HAP-1 (cell line): ENCODE results near the gene C19orf25.

Experiments used
- DNase-seq, 2 experiments: peaks; one replicate each; pipeline ENCODE4 v3.0.0-alpha.2; 2016 to 2020; ENCODE audit warnings: low spot score in 2 of 2
- H3K27me3 ChIP-seq: fragments of 250-450 bp; sonication (Bioruptor Pico); 2 replicates; pipeline ENCODE4 v1.5.1; 2020; ENCODE audit warnings: low read depth, mild to moderate bottlenecking, moderate library complexity
- H3K36me3 ChIP-seq: fragments of 250-450 bp; sonication (Bioruptor Pico); replicated peaks from 2 replicates; pipeline ENCODE4 v1.5.1; 2020; ENCODE audit warnings: mild to moderate bottlenecking
- H3K4me1 ChIP-seq: fragments of 250-450 bp; sonication (Bioruptor Pico); 2 replicates; pipeline ENCODE4 v1.5.1; 2020; ENCODE audit warnings: mild to moderate bottlenecking
- H3K4me3 ChIP-seq: fragments of 250-450 bp; sonication (Bioruptor Pico); 2 replicates; pipeline ENCODE4 v1.5.1; 2020; ENCODE audit warnings: mild to moderate bottlenecking, moderate library complexity
- H3K9me3 ChIP-seq: fragments of 250-450 bp; sonication (Bioruptor Pico); 2 replicates; pipeline ENCODE4 v1.5.1; 2020; ENCODE audit warnings: mild to moderate bottlenecking, moderate library complexity
- in situ Hi-C: fragments of 300-500 bp; cut with MboI; formaldehyde crosslinking; loops from 3 replicates; pipeline ENCODE4 v1.14.3; 2020; ENCODE audit warnings: low sequenced_read_pairs, inconsistent platforms, mixed read lengths

C19orf25 gene

DNA sequence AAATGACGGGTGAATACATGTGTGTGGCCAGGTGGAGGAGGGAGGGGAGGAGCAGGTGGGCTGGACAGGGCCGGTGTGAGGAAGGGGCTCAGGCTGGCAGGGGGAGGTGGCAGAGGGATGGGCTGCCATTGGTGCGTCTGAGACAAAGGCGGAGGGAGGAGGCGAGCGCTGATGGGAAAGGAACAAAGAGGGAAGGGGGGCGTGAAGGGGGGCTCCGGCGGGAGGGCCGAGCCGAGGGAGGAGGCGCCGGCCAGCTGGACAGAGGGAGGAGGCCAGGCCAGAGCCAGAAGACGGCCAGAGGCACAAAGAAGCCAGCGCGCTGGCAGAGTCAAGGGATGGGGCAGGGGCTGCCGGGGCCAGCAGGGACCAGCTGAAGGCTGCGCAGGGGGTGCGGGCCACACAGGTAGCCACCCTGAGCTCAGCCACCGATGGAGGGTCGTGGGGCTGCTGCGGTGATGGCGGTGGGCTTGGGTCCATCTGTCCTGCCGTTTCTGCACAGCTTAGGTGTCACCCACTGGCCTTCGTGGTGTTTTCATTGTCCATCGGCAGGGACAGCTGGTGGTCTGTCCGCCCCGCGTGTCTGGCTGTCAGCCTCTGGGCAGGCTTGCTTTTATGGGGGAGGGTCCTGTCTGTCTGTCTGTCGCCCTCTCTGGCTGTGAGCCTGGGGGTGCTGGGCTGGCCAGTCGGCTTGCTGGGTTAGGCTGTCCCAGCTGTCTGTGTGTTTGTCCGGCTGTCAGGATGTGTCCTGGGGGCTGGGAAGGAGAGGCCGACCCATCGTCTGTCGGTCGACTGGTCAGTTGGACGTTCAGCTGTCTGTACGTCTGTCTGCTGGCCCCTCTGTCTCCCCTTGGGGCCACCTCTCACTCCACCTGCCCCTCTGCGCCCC lies 26.9 kb downstream of the C19orf25 start:
- no peaks in the 10 kb centered on the region for H3K9me3 ChIP-seq
- H3K4me3 ChIP-seq, result no peak overlapping the region
- no peak for DNase-seq
- in situ Hi-C loops, result no loop called here
- peaks cover 12% of the 10 kb centered on the region for H3K4me1 ChIP-seq
- H3K36me3 ChIP-seq, result no peaks in the 10 kb centered on the region
- H3K27me3 ChIP-seq, result peaks cover 72% of the 10 kb centered on the region

DNA sequence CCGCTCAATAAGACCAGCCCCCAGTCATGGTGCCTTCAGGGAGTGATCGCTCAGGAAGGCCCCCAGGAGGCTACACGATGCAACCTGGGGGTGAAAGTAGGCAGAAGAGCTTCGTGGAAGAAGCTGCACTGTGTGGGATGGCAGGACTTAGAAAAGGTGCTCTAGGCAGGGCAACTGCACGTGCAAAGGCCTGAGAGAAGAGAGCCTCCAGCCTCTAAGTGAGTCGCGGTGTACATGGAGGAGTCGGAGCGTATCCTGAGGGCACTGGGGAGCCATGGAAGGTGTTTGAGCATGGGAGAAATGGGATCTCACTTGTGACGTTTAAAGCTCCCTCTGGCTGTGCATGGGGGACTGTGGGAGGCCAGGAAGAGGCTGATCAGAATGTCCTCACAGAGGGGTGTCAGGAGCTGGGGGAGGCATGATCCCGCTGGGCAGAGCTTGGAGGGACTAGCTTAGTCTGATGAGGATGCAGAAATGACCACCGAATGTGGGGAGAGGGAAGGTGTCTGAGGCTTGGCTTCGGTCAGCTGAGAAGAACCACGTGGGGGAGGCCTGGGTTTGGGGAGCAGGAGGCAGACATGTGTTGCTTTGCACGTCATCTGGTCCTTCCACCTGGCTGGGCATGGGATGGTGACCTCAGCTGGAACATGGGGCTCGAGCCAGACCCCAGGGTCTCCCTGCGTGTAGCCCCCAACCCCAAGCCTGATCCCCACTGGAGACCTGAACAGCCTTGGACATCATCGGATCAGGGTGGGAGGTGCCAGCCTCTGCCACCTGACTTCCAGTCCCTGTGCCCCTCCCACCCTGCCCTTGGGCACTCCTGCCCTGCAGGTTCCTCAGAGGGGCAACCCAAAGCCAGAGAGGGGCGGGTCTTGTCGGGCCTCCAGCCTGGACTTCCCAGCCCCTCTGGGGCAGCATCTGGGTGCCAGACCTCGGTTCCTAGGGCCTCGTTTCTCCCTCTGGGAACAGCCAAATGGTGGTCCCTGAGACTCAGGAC lies 28.0 kb downstream of the C19orf25 start:
- DNase-seq, result no peak
- Histone ChIP-seq H3K27me3 (peaks cover 83% of the 10 kb centered on the region), H3K4me1 (peaks cover 8% of the 10 kb centered on the region), H3K4me3 (no peak overlapping the region), H3K36me3 (no peaks in the 10 kb centered on the region), H3K9me3 (no peaks in the 10 kb centered on the region)
- in situ Hi-C loops, result no loop called here

DNA sequence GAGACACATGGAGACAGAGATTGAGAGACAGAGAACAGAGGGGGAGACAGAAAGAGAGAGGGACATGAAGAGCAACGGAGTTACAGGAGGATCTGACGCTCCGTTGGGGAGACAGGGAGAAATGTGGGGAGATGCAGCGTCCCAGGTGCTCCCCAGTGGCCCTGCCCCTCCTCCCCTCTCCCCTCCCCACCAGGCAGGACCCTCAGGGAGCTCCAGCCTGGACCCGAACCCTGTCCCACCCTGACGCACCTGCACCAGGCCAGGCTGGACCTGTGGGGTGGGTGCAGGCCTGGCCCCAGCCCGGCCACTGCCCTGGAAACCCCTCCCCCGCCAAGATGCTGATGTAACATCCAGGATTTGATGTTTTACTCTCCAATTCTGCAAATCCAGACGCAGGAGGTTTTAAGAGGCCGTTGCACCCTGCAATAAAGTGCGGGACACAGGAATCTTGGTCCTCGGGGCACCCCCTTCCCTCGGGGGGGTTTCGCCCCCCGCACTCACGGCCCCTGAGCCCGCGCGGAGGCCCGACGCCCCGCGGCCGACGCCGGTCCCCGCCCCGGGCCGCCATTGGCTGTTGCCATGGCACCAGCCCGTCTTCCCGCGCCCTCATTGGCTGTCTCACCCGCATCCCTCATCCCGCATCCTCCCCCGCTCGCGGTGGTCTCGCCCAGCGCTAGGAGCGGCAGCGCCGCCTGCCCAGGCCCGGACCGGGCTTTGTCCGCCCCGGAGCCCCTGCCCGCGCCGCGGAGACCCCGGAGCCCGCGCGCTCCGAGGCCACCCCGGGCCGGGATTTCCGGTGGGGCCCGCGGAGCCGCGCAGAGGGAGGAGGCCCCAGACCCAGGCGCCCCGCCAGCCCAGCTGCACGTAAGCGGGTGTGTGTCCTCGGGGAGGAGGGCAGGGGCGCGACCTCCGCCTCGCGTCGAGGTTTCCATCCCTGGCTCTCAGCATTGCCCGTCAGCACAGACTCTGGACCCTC lies 29.3 kb downstream of the C19orf25 start, which contains the start of gene APC2:
APC2 (plus strand) TSS at position 655 of the 976 bp plus-strand sequence. CDS start 2,881 bp downstream, outside the sequence.
- Histone ChIP-seq H3K9me3 (no peaks in the 10 kb centered on the region), H3K27me3 (peaks cover 77% of the 10 kb centered on the region), H3K4me3 (no peak within 1 kb of the TSS), H3K4me1 (peaks cover 8% of the 10 kb centered on the region), H3K36me3 (no peaks in the 10 kb centered on the region)
- peak in 1 of 2 experiments; percentile 78 for DNase-seq
- in situ Hi-C loops, result no loop called here

DNA sequence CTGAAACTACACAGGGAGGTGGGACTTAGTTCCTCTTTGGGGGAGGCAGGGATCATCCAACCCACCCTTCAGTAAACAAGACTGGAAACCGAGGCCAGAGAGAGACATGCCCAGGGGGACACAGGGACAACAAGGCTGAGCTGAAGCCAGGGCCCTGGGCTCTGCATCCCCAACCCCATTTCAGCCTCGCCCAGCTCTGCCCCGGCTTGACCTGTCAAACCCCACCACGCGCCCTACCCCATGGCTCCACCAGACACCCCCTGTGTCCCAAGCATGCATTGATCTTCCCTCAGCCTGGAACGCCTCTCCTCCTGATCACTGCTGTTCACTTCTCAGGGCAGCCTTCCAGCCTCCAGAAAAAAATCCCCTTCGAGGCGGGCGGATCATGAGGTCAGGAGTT lies 31.1 kb downstream of the C19orf25 start:
- H3K36me3 ChIP-seq, result peaks cover 7% of the 10 kb centered on the region; the same call in 1 of the 2 replicates
- no peak for DNase-seq
- H3K9me3 ChIP-seq, result no peaks in the 10 kb centered on the region
- in situ Hi-C loops, result no loop called here
- H3K4me3 ChIP-seq, result no peak overlapping the region
- H3K27me3 ChIP-seq, result peaks cover 65% of the 10 kb centered on the region
- H3K4me1 ChIP-seq, result peaks cover 19% of the 10 kb centered on the region

DNA sequence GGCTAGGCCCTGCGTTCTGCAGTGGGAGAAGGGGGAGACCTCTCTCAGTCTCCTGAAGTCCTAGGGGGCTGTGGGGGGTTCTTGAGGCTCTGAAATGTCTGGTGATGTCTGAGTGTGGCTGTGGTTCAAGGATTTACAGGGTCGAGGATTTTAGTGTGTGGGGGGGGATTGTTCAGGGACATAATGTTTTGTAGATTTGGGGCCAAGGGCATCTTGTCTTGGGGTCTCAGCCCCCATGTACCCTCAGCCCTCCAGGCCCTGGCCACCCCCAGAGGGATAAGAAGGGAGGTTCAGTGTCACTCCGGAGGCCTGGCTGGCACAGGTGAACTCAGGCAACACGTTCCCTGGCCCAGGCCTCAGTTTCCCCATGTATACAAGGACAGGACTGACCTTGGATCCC lies 31.5 kb downstream of the C19orf25 start:
- H3K9me3 ChIP-seq, result no peaks in the 10 kb centered on the region
- H3K4me3 ChIP-seq, result no peak overlapping the region
- peaks cover 19% of the 10 kb centered on the region for H3K4me1 ChIP-seq
- H3K36me3 ChIP-seq, result peaks cover 11% of the 10 kb centered on the region
- in situ Hi-C loops, result no loop called here
- H3K27me3 ChIP-seq, result peaks cover 60% of the 10 kb centered on the region
- no peak for DNase-seq

DNA sequence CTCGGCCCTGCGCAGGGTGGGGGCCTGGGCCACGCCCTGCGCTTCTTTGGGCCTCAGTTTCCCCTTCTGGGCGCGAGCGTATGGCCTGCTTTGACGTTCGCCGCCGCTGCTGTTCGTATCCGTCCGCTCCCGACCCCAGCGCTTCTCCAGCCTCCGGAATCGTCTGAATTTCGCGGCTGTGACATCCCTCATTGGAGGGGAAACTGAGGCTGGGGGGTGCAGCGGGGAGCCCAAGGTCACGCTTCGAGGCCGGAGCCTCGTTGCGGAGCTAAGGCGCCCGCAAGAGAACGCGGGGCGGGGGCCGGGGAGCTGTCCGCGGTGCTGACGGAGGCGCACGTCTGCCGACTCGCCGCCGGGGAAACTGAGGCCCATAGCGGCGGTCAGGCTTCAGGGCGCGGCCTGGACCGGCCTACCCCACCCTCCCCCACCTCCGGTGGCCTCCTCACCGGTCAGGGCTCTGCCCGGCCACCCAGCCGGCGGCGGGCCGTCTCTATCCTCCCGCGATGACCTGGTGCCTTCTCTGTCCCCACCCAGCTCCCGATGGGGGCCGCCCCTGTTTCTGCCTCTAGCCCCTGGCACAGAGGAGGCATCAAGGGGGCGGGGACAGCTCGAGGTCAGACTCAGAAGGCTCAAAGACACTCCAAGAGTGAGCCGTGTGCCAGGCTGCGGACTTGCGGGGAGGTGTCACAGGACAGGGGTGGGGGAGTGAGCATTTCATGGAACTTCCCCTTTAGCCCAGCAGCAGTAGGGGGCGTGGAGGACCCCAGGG lies 32.1 kb downstream of the C19orf25 start:
- in situ Hi-C loops, result no loop called here
- Histone ChIP-seq H3K4me3 (peak overlapping the region; percentile 25), H3K36me3 (peaks cover 18% of the 10 kb centered on the region), H3K9me3 (no peaks in the 10 kb centered on the region), H3K4me1 (peaks cover 19% of the 10 kb centered on the region), H3K27me3 (peaks cover 54% of the 10 kb centered on the region)
- peak in 1 of 2 experiments; percentile 59 for DNase-seq

DNA sequence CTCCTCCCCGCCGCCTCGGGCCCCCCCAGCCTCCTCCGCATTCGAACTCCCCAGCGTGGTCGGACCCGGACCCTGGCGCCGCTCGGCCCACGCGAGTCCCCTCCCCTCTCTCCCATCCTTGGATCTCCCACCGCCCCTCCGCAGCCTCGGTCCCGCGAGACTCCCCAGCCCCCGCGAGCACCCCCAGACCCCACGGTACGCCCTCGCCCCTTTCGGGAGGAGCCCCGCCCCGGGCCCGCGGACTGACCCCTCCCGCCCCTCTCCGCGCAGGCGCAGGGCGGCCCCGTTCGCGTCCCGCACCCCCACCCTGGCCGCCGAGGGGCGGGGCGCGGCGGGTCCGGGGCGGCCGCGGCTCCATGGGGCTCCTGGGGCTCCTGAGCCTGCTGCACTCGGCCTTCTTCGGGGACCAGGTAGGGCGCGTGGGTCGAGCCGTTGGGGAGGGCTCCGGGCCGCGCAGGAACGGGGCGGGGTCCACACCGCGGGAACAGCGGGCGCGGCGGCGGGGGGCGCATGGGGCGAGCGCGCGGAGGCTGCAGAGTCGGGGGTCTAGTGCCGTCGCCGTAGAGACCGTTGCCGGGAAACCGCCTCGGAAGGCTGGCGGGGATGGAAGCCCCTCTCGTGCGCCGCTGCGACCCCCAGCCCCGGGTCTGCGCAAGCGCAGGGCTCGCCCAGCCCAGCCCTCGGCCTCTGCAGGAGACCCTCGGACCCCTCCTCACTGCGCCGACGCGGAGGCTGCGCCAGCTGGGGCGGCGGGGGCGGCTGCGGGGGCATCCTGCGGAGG lies 32.9 kb downstream of the C19orf25 start:
- peaks cover 46% of the 10 kb centered on the region for H3K27me3 ChIP-seq
- peaks cover 19% of the 10 kb centered on the region for H3K4me1 ChIP-seq
- DNase-seq, result peak in 1 of 2 experiments; percentile 81

DNA sequence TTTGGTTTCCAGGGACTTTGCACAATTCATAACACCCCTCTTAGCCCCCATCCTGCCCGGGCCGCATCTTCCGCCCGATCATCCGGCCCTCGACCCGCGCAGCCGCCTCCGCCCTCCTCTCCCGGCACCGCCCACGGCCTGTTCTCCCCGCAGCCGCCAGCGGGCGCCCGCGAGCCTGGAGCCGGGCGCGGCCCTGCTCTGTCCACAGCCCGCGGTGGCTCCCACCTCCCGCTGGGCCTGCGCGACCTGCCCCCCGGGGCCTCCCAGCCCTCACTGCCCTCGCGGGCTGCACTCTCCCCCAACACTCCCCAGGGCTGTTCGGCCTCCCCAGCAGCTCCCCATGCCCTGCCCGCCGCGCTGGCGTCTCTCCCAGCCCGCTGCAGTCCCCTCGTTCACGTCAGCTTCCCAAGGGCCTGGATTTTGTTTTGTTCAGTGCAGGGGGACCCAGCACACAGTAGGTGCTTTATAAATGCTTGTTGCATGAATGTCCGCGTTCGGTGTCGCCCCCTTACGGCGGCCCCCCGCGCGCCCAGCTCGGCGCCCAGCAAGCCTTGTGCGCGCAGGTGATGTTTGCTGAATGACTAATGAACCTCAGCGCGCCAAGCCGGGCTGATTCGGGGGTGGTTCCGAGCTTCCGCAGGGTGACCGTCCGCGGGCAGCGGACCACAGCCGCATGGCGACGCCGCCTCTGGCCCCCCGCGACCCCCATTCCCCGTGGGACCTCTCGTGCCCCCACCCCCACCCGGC lies 33.7 kb downstream of the C19orf25 start:
- peak; percentile 64 to 86 for DNase-seq
- Histone ChIP-seq H3K9me3 (no peaks in the 10 kb centered on the region), H3K4me3 (peak overlapping the region; percentile 25), H3K27me3 (peaks cover 39% of the 10 kb centered on the region), H3K4me1 (peaks cover 24% of the 10 kb centered on the region), H3K36me3 (peaks cover 33% of the 10 kb centered on the region)
- in situ Hi-C loops, result no loop called here

More for the DNA sequence above, 32.9 kb downstream of the C19orf25 start:
- in situ Hi-C loops, result no loop called here
- no peaks in the 10 kb centered on the region for H3K9me3 ChIP-seq
- H3K36me3 ChIP-seq, result peaks cover 25% of the 10 kb centered on the region
- peak overlapping the region; percentile 25 for H3K4me3 ChIP-seq

DNA sequence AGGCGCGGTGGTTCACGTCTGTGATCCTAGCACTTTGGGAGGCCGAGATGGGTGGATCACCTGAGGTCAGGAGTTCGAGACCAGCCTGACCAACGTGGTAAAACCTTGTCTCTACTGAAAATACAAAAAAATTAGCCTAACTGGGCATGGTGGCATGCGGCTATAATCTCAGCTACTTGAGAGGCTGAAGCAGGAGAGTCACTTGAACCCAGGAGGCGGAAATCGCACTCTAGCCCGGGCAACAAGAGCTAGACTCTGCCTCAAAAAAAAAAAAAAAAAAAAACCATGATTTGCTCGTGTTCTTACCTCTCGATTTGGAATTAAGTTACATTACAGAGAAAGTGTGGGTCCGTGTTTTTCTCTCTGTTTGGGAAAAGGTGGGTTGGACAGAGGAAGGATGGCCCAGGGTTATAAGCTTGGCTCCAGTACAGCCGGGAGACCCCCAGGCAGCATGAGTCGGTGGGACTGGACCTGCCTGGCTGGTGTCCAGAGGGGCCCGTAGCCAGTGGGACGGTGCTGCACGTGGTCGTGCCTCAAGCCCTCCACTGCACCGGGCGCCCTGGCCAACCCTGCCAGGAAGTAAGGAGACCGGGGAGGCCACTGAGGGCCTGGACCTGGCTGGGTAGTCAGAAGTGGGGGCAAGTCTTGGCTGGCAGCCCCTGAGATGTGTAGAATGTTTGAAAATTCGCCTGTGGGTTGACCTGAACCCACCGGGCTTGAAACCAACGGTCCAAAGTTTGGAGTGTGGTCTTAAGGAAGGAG lies 37.2 kb downstream of the C19orf25 start:
- in situ Hi-C loops, result no loop called here
- no peaks in the 10 kb centered on the region for H3K9me3 ChIP-seq
- H3K27me3 ChIP-seq, result peaks cover 7% of the 10 kb centered on the region
- no peak for DNase-seq
- H3K4me3 ChIP-seq, result no peak overlapping the region
- peaks cover 51% of the 10 kb centered on the region for H3K36me3 ChIP-seq
- H3K4me1 ChIP-seq, result peaks cover 28% of the 10 kb centered on the region

DNA sequence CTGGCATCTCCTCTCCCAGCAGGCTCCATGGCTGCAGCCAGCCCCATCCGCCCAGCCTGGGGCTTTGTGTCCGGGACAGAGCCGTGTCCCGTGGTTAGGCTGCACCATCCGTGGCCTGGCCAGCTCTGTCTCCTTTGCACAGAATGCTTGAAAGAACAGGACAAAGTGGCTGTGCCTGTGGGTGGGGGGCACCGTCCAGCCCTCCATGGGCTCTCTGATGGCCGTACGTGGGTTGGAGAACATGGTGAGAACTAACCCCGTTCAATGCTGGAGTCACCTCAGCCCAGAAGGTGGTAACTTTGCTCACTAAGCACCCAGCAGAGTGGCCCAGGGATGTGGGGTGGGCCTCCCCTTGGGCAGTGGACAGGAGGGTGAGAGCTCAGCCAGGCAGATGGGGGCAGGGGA lies 38.0 kb downstream of the C19orf25 start:
- H3K9me3 ChIP-seq, result no peaks in the 10 kb centered on the region
- DNase-seq, result no peak
- peaks cover 51% of the 10 kb centered on the region for H3K36me3 ChIP-seq
- H3K4me3 ChIP-seq, result no peak overlapping the region
- in situ Hi-C loops, result no loop called here
- H3K4me1 ChIP-seq, result peaks cover 28% of the 10 kb centered on the region
- no peaks in the 10 kb centered on the region for H3K27me3 ChIP-seq

DNA sequence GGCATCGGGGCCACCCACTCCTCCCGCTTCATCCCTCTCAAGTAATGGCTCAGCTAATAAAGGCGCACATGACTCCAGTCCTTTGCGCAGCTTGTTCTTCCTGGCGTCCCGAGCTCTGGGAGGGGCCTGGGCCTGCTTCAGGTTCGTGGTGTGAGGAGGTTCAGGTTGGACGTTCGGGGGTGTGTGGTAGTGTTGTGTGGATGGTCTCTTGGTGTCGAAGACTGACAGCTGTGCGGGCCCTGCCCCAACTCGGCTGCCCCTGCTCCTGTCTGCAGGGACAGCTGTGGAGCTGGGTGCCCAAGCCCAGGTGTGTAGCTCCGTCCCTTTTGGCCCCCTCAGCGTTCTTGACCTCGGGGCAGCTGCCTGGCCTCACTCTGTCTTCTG lies 38.6 kb downstream of the C19orf25 start:
- in situ Hi-C loops, result no loop called here
- no peaks in the 10 kb centered on the region for H3K9me3 ChIP-seq
- DNase-seq, result no peak
- H3K27me3 ChIP-seq, result no peaks in the 10 kb centered on the region
- H3K4me3 ChIP-seq, result peak overlapping the region; percentile 99
- H3K4me1 ChIP-seq, result peaks cover 26% of the 10 kb centered on the region
- H3K36me3 ChIP-seq, result peaks cover 57% of the 10 kb centered on the region
